ENCODE data around the gene RAB41.
"Not testable (repeated sequence)": the region's sequence is repeated elsewhere in the genome, so short reads cannot be mapped to it uniquely, and the experiment has no call there.

The RAB41 gene

DNA sequence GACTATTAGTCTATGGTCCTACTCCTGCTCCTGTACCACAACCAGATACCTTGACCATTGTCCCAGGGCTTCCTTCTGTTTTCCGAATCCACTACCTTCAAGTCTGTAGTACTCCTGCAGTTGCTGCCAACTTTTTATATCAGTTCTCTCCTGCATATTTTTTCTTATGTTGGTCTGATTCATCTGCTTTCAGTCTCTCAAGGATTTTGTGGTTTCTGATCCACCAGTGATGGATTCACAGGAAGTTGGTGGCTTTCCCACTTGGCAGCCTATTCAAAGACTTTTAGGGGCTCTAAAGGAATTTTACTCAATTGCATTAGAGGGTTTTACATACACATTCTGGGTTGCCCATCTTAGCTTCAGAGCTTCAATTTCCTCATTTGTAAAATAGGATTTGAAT is 31.5 kb downstream of the RAB41 start:
- TF ChIP-seq, protein P1, sequence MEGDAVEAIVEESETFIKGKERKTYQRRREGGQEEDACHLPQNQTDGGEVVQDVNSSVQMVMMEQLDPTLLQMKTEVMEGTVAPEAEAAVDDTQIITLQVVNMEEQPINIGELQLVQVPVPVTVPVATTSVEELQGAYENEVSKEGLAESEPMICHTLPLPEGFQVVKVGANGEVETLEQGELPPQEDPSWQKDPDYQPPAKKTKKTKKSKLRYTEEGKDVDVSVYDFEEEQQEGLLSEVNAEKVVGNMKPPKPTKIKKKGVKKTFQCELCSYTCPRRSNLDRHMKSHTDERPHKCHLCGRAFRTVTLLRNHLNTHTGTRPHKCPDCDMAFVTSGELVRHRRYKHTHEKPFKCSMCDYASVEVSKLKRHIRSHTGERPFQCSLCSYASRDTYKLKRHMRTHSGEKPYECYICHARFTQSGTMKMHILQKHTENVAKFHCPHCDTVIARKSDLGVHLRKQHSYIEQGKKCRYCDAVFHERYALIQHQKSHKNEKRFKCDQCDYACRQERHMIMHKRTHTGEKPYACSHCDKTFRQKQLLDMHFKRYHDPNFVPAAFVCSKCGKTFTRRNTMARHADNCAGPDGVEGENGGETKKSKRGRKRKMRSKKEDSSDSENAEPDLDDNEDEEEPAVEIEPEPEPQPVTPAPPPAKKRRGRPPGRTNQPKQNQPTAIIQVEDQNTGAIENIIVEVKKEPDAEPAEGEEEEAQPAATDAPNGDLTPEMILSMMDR (IDR thresholded peaks at IDR 0.05; ENCODE audit: extremely low read depth, insufficient read depth, missing control alignments) = no peak
- in situ Hi-C loops (cut with MboI; ENCODE audit: low pct_unique_long_range_greater_than_20kb, low sequenced_read_pairs, unreplicated experiment) = no loop called here
- no peak for DNase-seq (ENCODE audit: low spot score)

DNA sequence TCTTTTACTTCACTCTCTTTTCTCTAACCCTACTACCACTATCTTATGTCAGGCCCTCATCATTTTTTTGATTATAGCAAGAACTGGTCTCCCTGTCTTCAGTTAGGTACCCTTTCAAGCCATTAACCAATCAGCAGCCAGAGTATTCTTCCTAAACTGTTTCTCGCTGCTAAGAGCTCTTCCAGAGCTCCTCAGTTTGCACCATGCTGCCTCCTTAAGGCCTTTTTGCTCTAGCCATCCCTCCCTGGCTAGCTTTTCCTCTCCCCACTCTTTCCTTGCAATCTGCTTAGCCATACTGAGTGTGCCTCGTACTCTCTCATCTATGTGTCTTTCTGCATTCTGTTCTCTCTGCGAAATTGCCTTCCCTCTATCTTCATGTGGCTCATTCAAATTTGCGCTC is 40.8 kb downstream of the RAB41 start:
- TF ChIP-seq, protein P1 (IDR thresholded peaks at IDR 0.05; ENCODE audit: extremely low read depth, insufficient read depth, missing control alignments) = no peak
- in situ Hi-C loops (cut with MboI; ENCODE audit: low pct_unique_long_range_greater_than_20kb, low sequenced_read_pairs, unreplicated experiment) = no loop called here
- DNase-seq (ENCODE audit: low spot score) = no peak

- in situ Hi-C loops (cut with MboI; ENCODE audit: low pct_unique_long_range_greater_than_20kb, low sequenced_read_pairs, unreplicated experiment); DNase-seq (ENCODE audit: low spot score): not testable (repeated sequence)
These were observed 41.7 kb downstream of the RAB41 start for GRCh38 chrX:70323628-70324027.

DNA sequence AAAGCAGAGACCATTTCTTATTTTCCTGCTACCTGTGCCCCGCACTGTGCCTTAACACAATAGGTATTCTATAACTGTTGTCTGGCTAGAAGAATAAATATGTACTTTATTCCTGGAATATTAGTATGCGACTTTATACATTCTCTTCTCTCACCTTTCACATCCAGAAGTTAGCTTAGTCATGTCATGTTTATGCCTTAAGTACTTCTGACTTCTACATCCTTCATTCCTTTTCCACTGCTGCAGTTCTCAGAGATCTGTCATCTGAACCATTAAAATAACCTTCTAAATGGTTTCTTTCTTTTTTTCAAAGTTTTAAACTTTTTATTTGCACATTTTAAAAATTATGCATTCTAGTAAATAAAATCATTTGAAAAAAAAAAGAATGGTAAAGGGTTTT is 42.4 kb downstream of the RAB41 start:
- TF ChIP-seq, protein P1 (IDR thresholded peaks at IDR 0.05; ENCODE audit: extremely low read depth, insufficient read depth, missing control alignments) = no peak
- DNase-seq (ENCODE audit: low spot score) = no peak
- in situ Hi-C loops (cut with MboI; ENCODE audit: low pct_unique_long_range_greater_than_20kb, low sequenced_read_pairs, unreplicated experiment) = no loop called here

DNA sequence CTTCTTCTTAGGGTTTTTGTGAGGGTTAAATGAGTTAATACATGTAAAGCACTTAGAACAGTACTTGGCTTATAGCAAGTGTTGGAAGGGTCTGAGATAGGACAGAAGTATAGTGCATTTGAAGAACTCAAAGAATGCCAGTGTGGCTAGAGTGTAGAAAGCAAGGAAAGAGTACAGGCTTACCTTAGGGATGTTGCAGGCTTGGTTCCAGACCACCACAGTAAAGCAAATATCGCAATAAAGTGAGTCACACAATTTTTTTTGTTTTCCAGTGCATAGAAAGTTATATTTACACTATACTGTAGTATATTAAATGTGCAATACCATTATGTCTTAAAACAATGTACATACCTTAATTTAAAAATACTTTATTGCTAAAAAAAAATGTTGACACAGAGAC is 49.2 kb downstream of the RAB41 start:
- TF ChIP-seq, protein P1 (IDR thresholded peaks at IDR 0.05; ENCODE audit: extremely low read depth, insufficient read depth, missing control alignments) = no peak
- in situ Hi-C loops (cut with MboI; ENCODE audit: low pct_unique_long_range_greater_than_20kb, low sequenced_read_pairs, unreplicated experiment) = no loop called here
- no peak for DNase-seq (ENCODE audit: low spot score)

DNA sequence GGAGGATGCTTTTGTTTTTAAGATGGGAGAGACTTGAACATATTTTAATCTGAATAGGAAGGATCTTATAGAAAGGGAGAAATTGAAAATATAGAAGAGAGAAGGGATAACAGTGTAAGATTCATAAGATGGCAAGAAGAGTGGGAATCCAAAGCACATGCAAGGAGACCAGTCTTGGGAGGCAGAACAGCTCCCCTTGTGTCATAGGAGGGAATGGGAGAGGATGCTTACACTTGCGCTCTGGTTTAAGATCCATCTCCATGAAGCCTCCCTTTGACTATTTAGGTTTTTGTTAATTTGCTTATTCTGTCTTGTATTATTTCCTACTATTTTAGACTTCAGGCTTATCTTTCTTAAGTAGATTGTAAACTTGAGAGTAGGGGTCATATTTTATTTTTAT is 50.6 kb downstream of the RAB41 start:
- TF ChIP-seq, protein P1 (IDR thresholded peaks at IDR 0.05; ENCODE audit: extremely low read depth, insufficient read depth, missing control alignments) = no peak
- in situ Hi-C loops (cut with MboI; ENCODE audit: low pct_unique_long_range_greater_than_20kb, low sequenced_read_pairs, unreplicated experiment) = no loop called here
- DNase-seq (ENCODE audit: low spot score) = no peak

Data from GM13977 (cell line).